AG09319 (cell line): ENCODE measurements around the gene FOXO3.

Experiments
- DNase-seq: peaks from one replicate; pipeline ENCODE4 v3.0.0-alpha.2; 2010; ENCODE audit warnings: low read depth; ENCODE audit errors: extremely low read depth
- CTCF ChIP-seq: IDR thresholded peaks from 2 replicates; pipeline ENCODE4 v1.5.1; 2011; ENCODE audit warnings: low read depth, mild to moderate bottlenecking, inconsistent platforms, low read length, moderate library complexity

The FOXO3 gene

GRCh38 chr6:108638993-108639392 is 78.3 kb downstream of the FOXO3 start:
- TF ChIP-seq CTCF, result no peak
- no peak for DNase-seq

GRCh38 chr6:108640104-108640503 is 79.4 kb downstream of the FOXO3 start:
- DNase-seq, result no peak
- no peak for TF ChIP-seq CTCF

- no peak for TF ChIP-seq CTCF
- DNase-seq, result no peak
Measured at GRCh38 chr6:108643184-108643583, 82.5 kb downstream of the FOXO3 start.

GRCh38 chr6:108644252-108644651 is 83.5 kb downstream of the FOXO3 start:
- TF ChIP-seq CTCF, result no peak

GRCh38 chr6:108648191-108648590 is 87.5 kb downstream of the FOXO3 start:
- no peak for TF ChIP-seq CTCF
- no peak for DNase-seq

More at GRCh38 chr6:108644252-108644651, 83.5 kb downstream of the FOXO3 start:
- DNase-seq, result no peak

- no peak for TF ChIP-seq CTCF
- no peak for DNase-seq
Measured at GRCh38 chr6:108650325-108650724, 89.6 kb downstream of the FOXO3 start.

GRCh38 chr6:108650781-108651180 is 90.1 kb downstream of the FOXO3 start:
- no peak for DNase-seq
- no peak for TF ChIP-seq CTCF
